Activated T-cell treated with anti-CD3 and anti-CD28 coated beads for 1 hour (primary cell): ENCODE results near the gene MARCHF5.

Experiments used
- DNase-seq: peaks from one replicate; pipeline ENCODE4 v3.0.0-alpha.2; 2020; ENCODE audit warnings: low read depth

Gene MARCHF5

GRCh38 chr10:92290837-92291615, at the start of gene MARCHF5, which contains the start of gene CPEB3:
Gene MARCHF5, plus strand, starts transcription at chr10:92291167. Its CDS starts 328 bp downstream, at chr10:92291495.
Gene CPEB3, minus strand, starts transcription at chr10:92291078. Its CDS starts 50,728 bp downstream, at chr10:92240350.
- peak; percentile 79 for DNase-seq

GRCh38 chr10:92241501-92241900, 49.5 kb upstream of the MARCHF5 start:
- DNase-seq, result no peak

- no peak for DNase-seq
Measured at GRCh38 chr10:92242380-92242779, 48.6 kb upstream of the MARCHF5 start.

GRCh38 chr10:92242910-92243671, 47.9 kb upstream of the MARCHF5 start:
- DNase-seq, result peak; percentile 33

- DNase-seq, result no peak
Measured at GRCh38 chr10:92244796-92245195, 46.2 kb upstream of the MARCHF5 start.

GRCh38 chr10:92248566-92248965, 42.4 kb upstream of the MARCHF5 start:
- no peak for DNase-seq

- no peak for DNase-seq
Measured at GRCh38 chr10:92263396-92263795, 27.6 kb upstream of the MARCHF5 start.

GRCh38 chr10:92264249-92264648, 26.7 kb upstream of the MARCHF5 start:
- DNase-seq, result no peak

- DNase-seq, result no peak
Measured at GRCh38 chr10:92265687-92266258, 25.2 kb upstream of the MARCHF5 start.

- no peak for DNase-seq
Measured at GRCh38 chr10:92267343-92267742, 23.6 kb upstream of the MARCHF5 start.

GRCh38 chr10:92268748-92269147, 22.2 kb upstream of the MARCHF5 start:
- DNase-seq, result no peak

GRCh38 chr10:92274071-92274470, 16.9 kb upstream of the MARCHF5 start:
- no peak for DNase-seq

GRCh38 chr10:92278996-92279696, 11.8 kb upstream of the MARCHF5 start:
- DNase-seq, result no peak

GRCh38 chr10:92284112-92284704, 6.8 kb upstream of the MARCHF5 start:
- no peak for DNase-seq

- peak; percentile 11 for DNase-seq
Measured at GRCh38 chr10:92290076-92290836, 711 bp upstream of the MARCHF5 start.

- DNase-seq, result no peak
Measured at GRCh38 chr10:92291616-92291865, 574 bp downstream of the MARCHF5 start.

- DNase-seq, result peak; percentile 6
Measured at GRCh38 chr10:92291921-92292845, 1.2 kb downstream of the MARCHF5 start.

- no peak for DNase-seq
Measured at GRCh38 chr10:92298487-92298886, 7.5 kb downstream of the MARCHF5 start.

- no peak for DNase-seq
Measured at GRCh38 chr10:92303096-92303495, 12.1 kb downstream of the MARCHF5 start.

- no peak for DNase-seq
Measured at GRCh38 chr10:92304061-92304460, 13.1 kb downstream of the MARCHF5 start.
